ENCODE measurements around the gene PDZD2.
A peak's percentile ranks its signal among the peaks of the same experiment; 100 is the strongest.
"Not testable (repeated sequence)": the region's sequence is repeated elsewhere in the genome, so short reads cannot be mapped to it uniquely, and the experiment has no call there.

PDZD2 gene

GRCh38 chr5:31987985-31988710 lies 349.2 kb downstream of the PDZD2 start:
- peak; percentile 99 for DNase-seq

- no peak for DNase-seq
Observed at GRCh38 chr5:31990081-31990650, 351.2 kb downstream of the PDZD2 start.

- DNase-seq: peak; percentile 85
Observed at GRCh38 chr5:31990701-31991110, 351.8 kb downstream of the PDZD2 start.

GRCh38 chr5:31992377-31992776 lies 353.4 kb downstream of the PDZD2 start:
- no peak for DNase-seq

- peak; percentile 82 for DNase-seq
Observed at GRCh38 chr5:31993165-31993961, 354.4 kb downstream of the PDZD2 start.

- no peak for DNase-seq
Observed at GRCh38 chr5:31995006-31995405, 356.1 kb downstream of the PDZD2 start.

- DNase-seq: no peak
Observed at GRCh38 chr5:31995714-31996113, 356.8 kb downstream of the PDZD2 start.

- DNase-seq: no peak
Observed at GRCh38 chr5:31996909-31997308, 358.0 kb downstream of the PDZD2 start.

- DNase-seq: no peak
Observed at GRCh38 chr5:31999470-31999869, 360.5 kb downstream of the PDZD2 start.

GRCh38 chr5:32000731-32001130 lies 361.8 kb downstream of the PDZD2 start:
- no peak for DNase-seq

- no peak for DNase-seq
Observed at GRCh38 chr5:32001284-32001683, 362.4 kb downstream of the PDZD2 start.

- no peak for DNase-seq
Observed at GRCh38 chr5:32001707-32002106, 362.8 kb downstream of the PDZD2 start.

- DNase-seq: no peak
Observed at GRCh38 chr5:32002755-32003154, 363.8 kb downstream of the PDZD2 start.

GRCh38 chr5:32003981-32004380 lies 365.1 kb downstream of the PDZD2 start:
- DNase-seq: no peak

GRCh38 chr5:32004404-32004803 lies 365.5 kb downstream of the PDZD2 start:
- no peak for DNase-seq

GRCh38 chr5:32008746-32009145 lies 369.8 kb downstream of the PDZD2 start:
- DNase-seq: no peak

GRCh38 chr5:32013658-32014057 lies 374.7 kb downstream of the PDZD2 start:
- no peak for DNase-seq

GRCh38 chr5:32014096-32014745 lies 375.3 kb downstream of the PDZD2 start:
- DNase-seq: no peak

GRCh38 chr5:32015262-32015661 lies 376.3 kb downstream of the PDZD2 start:
- DNase-seq: not testable (repeated sequence)

GRCh38 chr5:32017692-32018367 lies 378.9 kb downstream of the PDZD2 start:
- no peak for DNase-seq

- no peak for DNase-seq
Observed at GRCh38 chr5:32018476-32019436, 379.8 kb downstream of the PDZD2 start.

GRCh38 chr5:32020271-32020670 lies 381.3 kb downstream of the PDZD2 start:
- no peak for DNase-seq
